ACHN (cell line): Measurements from ENCODE around the gene MYL4.

Experiments used
- DNase-seq: peaks from one replicate; pipeline ENCODE4 v3.0.0-alpha.2; 2015
- in situ Hi-C: cut with HindIII; loops from 2 replicates; pipeline ENCODE4 v1.10.0; 2017; ENCODE audit warnings: low sequenced_read_pairs, low pct_ligation_motif_present, low pct_unique_long_range_greater_than_20kb

MYL4 gene

GRCh38 chr17:47189732-47190237 lies 19.4 kb upstream of the MYL4 start:
- in situ Hi-C loops, result no loop called here
- DNase-seq, result no peak

GRCh38 chr17:47190243-47190642 lies 18.9 kb upstream of the MYL4 start:
- in situ Hi-C loops, result no loop called here
- DNase-seq, result no peak

- no peak for DNase-seq
- in situ Hi-C loops, result no loop called here
These were observed 18.4 kb upstream of the MYL4 start for GRCh38 chr17:47190770-47191169.

GRCh38 chr17:47192554-47192953 lies 16.6 kb upstream of the MYL4 start:
- no peak for DNase-seq
- in situ Hi-C loops, result no loop called here

GRCh38 chr17:47193931-47194511 lies 15.1 kb upstream of the MYL4 start:
- DNase-seq, result no peak
- in situ Hi-C loops, result no loop called here

GRCh38 chr17:47197821-47198220 lies 11.3 kb upstream of the MYL4 start:
- in situ Hi-C loops, result no loop called here
- no peak for DNase-seq

- in situ Hi-C loops, result no loop called here
- DNase-seq, result no peak
These were observed 9.4 kb upstream of the MYL4 start for GRCh38 chr17:47199627-47200324.

- in situ Hi-C loops, result no loop called here
- DNase-seq, result no peak
These were observed 8.9 kb upstream of the MYL4 start for GRCh38 chr17:47200325-47200664.

GRCh38 chr17:47201166-47201565 lies 8.0 kb upstream of the MYL4 start:
- in situ Hi-C loops, result no loop called here
- DNase-seq, result peak; percentile 62

- DNase-seq, result peak; percentile 37
- in situ Hi-C loops, result no loop called here
These were observed 5.0 kb upstream of the MYL4 start for GRCh38 chr17:47203984-47204721.

- DNase-seq, result peak; percentile 60
- in situ Hi-C loops, result no loop called here
These were observed 4.3 kb upstream of the MYL4 start for GRCh38 chr17:47204722-47205418.

GRCh38 chr17:47205419-47205963 lies 3.7 kb upstream of the MYL4 start:
- in situ Hi-C loops, result no loop called here
- DNase-seq, result peak; percentile 95

GRCh38 chr17:47207143-47208067 lies 1.7 kb upstream of the MYL4 start:
- no peak for DNase-seq

GRCh38 chr17:47209499-47209898 lies 351 bp downstream of the MYL4 start:
- in situ Hi-C loops, result no loop called here

More at GRCh38 chr17:47207143-47208067, 1.7 kb upstream of the MYL4 start:
- in situ Hi-C loops, result no loop called here

GRCh38 chr17:47210105-47210504 lies 957 bp downstream of the MYL4 start:
- no peak for DNase-seq

More at GRCh38 chr17:47209499-47209898, 351 bp downstream of the MYL4 start:
- no peak for DNase-seq

GRCh38 chr17:47210779-47211178 lies 1.6 kb downstream of the MYL4 start:
- DNase-seq, result no peak
- in situ Hi-C loops, result no loop called here

More at GRCh38 chr17:47210105-47210504, 957 bp downstream of the MYL4 start:
- in situ Hi-C loops, result no loop called here

- in situ Hi-C loops, result no loop called here
- DNase-seq, result no peak
These were observed 3.3 kb downstream of the MYL4 start for GRCh38 chr17:47212458-47212857.

GRCh38 chr17:47213540-47213939 lies 4.4 kb downstream of the MYL4 start:
- DNase-seq, result no peak
- in situ Hi-C loops, result no loop called here
